CD4-positive, alpha-beta T cell treated with Interleukin-21 for 1 hour (primary cell): ENCODE results near the gene UGT1A1.

Experiments used
- DNase-seq: peaks from one replicate; pipeline ENCODE4 v3.0.0-alpha.2; 2020

UGT1A1 gene

DNA sequence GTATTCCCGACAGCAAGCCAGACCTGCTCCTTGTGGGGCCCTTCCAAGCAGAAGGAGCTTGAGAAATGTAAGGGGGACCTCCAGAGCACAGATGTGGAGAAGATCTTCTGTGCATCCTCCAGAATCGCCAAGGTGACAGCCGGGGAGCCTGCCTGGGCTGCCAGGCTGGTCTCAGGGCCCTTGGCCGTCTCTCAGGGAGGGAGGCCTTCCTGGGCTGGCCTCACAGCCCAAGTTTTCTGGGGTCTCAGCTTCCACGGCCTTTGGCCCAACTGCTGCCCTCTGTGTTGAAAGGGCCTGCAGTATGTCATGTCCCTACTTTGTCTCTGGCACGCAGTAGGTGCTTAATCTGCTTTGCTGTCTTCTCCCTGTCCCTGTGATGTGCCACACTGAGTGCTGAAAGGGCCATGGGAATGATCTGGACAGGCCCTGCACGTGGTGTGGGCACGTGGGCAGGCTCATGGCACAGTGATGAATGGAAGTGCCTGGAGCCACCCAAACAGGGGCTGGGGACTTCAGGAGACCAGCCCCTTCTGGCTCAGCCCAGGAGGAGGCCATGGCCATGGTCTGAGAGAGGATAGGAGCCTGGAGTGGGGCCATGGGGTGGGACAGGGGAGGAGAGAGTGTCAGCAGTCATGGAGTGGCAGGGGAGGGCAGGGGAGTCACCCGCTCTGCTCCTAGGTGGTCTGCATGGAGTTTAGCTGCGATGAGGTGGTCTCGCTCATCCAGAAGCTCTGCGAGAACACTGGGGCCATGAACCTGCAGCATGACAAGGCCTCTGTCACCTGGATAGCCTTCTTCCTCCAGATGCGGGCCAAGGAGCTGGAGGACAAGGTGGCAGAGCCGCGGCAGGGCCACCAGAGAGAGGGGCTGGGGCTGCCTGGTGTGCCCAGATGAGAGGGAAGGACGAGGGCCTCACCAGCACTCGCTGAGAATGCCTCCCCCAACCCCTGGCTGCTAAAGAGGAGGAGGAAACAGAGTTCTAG lies 58.9 kb downstream of the UGT1A1 start:
- DNase-seq = no peak

DNA sequence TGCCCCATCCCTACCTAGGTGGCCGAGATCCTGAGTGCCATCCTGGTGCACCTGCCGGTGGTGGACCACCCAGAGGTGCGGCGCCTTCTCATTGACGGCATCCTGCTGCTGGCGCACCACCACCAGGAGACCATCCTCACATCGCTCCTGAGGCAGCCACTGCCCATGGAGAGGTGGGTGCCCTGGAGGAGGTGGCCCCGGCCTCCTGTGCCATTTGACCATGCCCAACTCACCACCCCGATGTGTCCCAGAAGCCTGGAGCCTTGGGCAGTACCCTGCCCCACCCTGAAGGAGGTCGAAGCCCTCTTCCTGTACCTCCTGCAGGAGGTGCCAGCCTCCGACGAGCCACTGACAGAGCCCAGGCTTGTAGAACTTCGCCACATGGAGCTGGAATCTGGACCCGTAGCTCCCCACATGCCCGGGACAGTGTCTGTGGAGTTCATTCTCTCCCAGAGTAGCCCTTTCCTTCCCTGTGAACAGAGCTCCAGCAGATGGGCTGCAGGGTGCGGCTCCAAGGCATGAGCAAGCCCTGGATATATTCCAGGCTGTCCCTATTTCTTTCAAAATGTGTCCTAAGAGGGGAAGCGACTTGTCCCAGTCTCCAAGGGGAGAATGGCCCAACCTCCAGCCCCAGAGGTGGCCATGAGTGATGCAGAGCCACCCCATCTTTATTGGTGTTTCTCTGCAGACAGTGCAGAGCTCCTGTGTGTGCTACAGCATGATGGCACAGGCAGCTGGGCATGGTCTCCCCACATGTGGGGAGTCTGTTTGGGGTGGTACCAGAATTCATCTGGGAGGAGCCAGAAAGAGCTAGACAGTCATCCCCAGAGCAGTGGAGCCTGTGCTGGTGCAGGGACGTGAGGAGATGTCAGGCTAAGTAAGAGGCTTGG lies 60.1 kb downstream of the UGT1A1 start:
- DNase-seq = no peak

DNA sequence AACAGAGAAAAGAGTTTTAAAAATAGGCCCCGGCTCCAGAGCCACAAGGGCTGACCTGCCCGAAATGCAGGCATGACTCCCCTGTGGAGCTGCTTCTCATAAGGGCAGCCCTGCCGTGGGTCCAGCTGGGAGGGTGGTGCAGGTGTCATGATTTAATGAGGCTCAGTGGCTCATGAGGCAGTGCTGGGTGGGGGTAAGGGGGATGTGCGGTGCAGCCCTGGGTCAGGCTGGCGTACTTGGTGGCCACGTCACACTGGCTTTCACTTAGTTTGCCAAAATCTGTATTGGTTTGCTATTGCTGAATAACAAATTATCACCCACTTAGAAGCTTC lies 60.7 kb downstream of the UGT1A1 start:
- no peak for DNase-seq

DNA sequence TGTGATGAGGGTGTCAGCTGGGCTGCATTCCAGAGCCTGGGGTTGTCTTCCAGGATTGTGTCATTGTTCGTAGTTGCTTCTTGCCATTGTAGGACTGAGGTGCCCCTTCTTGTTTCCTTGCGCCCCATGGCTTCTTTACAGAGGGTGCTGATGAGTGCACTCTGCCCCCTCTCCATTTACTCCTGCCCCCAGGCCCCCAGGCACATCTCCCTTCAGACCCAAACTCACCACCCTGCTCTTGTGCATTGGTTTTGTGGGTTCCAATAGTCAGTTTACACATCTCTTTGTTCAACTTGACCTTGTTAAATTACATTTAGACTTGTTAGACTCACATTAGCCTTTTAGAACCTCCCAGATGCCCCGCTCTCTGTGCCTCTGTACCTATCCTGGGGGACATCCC lies 61.1 kb downstream of the UGT1A1 start:
- no peak for DNase-seq

DNA sequence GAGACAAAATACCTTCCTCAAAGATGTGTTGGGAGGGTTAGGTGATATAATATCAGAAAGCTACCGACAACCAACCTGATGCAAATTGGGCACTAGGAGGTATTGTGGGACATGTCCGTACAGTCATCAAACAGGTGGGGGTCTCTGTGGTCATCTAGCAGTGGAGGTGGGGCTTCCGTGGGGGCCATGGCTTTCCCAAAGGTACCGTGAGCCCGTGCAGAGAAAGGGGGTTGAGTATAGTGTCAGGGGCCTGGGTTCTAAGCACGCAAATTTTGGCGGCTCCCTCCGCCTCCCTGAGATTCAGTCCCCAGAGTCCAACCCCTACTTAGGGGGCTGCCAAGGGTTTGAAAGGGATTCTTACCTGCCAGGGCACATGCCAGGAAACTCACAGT lies 61.6 kb downstream of the UGT1A1 start:
- no peak for DNase-seq

DNA sequence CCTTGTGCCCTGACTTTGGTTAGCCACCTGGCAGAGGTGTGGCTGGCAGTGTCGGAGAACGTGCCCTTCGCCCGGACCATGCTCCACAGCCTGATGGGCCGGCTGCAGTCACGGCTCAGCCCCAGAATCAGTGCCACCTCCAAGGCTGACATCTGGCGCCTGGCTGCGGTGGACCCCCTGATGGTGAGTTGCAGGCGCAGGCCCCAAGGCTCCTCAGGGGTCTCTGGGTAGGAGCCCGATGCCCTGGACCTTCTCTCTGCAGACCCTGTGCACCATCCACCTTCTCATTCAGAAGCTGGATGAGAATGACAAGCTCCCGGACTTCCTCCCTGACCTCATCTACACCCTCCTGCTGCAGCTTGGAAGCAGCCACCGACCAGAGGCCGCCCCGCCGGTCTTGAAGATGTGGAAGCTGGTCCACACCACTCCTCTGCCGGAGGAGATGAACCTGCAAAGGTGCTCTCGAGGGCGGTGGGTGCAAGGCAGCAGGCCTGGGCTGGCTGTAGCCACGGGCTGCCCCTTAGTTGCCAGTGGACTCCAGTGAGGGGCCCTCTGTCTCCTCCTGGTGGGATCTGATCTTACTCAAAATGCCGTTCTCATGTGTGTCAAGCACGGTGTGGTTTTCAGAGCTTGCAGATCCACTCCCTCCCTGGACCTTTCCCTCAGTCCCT lies 62.2 kb downstream of the UGT1A1 start:
- DNase-seq = no peak
